Bronchial epithelial cell (primary cell): ENCODE data around the gene RSPH1. TPM values are rescaled to one million over a fixed set of nuclear protein-coding genes. Genes with fewer than 3 reads are reported as not detected.

Source experiments
- DNase-seq: peaks from one replicate; pipeline ENCODE4 v3.0.0-alpha.2; 2010; ENCODE audit warnings: low read depth
- FAIRE-seq: peaks from 2 replicates; lab custom pipeline; 2011; peaks lifted over from hg19 to GRCh38; lab: Jason Lieb, UNC
- H3K27me3 ChIP-seq: 2 replicates; pipeline ENCODE4 v1.5.1; 2011; ENCODE audit warnings: low read length; ENCODE audit not compliant: control insufficient read depth, insufficient read depth
- H3K36me3 ChIP-seq: 2 replicates; pipeline ENCODE4 v1.5.1; 2011; ENCODE audit warnings: low read length; ENCODE audit not compliant: control insufficient read depth, insufficient read depth
- H3K4me3 ChIP-seq: 2 replicates; pipeline ENCODE4 v1.5.1; 2011; ENCODE audit warnings: mild to moderate bottlenecking, low read depth, low read length, control low read depth
- total RNA-seq: library from RNA; depleted of rRNA; stranded (reverse); fragments of >200 nt; gene quantifications from 2 replicates; pipeline ENCODE4 v1.2.1, GENCODE V29; 2014
- TF ChIP-seq, protein P1 (sequence below): IDR thresholded peaks from 2 replicates; pipeline ENCODE4 v1.5.1; 2011; ENCODE audit warnings: mild to moderate bottlenecking, moderate library complexity, low read length, control low read depth, inconsistent platforms; ENCODE audit not compliant: insufficient read depth, severe bottlenecking

The RSPH1 gene
- total RNA-seq, 1 donor from 2014 or later, result under 0.01 TPM

GRCh38 chr21:42426876-42427480, 69.0 kb downstream of the RSPH1 start:
- no peak for FAIRE-seq
- no peaks in the 10 kb centered on the region for H3K36me3 ChIP-seq
- no peak for DNase-seq
- H3K4me3 ChIP-seq, result no peak overlapping the region
- peaks cover 4% of the 10 kb centered on the region for H3K27me3 ChIP-seq
- TF ChIP-seq, protein P1, sequence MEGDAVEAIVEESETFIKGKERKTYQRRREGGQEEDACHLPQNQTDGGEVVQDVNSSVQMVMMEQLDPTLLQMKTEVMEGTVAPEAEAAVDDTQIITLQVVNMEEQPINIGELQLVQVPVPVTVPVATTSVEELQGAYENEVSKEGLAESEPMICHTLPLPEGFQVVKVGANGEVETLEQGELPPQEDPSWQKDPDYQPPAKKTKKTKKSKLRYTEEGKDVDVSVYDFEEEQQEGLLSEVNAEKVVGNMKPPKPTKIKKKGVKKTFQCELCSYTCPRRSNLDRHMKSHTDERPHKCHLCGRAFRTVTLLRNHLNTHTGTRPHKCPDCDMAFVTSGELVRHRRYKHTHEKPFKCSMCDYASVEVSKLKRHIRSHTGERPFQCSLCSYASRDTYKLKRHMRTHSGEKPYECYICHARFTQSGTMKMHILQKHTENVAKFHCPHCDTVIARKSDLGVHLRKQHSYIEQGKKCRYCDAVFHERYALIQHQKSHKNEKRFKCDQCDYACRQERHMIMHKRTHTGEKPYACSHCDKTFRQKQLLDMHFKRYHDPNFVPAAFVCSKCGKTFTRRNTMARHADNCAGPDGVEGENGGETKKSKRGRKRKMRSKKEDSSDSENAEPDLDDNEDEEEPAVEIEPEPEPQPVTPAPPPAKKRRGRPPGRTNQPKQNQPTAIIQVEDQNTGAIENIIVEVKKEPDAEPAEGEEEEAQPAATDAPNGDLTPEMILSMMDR, result no peak

- TF ChIP-seq, protein P1, result no peak
- Histone ChIP-seq H3K36me3 (no peaks in the 10 kb centered on the region), H3K27me3 (peaks cover 4% of the 10 kb centered on the region), H3K4me3 (no peak overlapping the region)
- DNase-seq (no peak), FAIRE-seq (no peak)
Observed at GRCh38 chr21:42426424-42426823, 69.6 kb downstream of the RSPH1 start.

GRCh38 chr21:42425591-42425990, 70.4 kb downstream of the RSPH1 start:
- Histone ChIP-seq H3K4me3 (no peak overlapping the region), H3K36me3 (no peaks in the 10 kb centered on the region), H3K27me3 (peaks cover 4% of the 10 kb centered on the region)
- FAIRE-seq (no peak), DNase-seq (no peak)
- TF ChIP-seq, protein P1, result no peak

- H3K36me3 ChIP-seq, result no peaks in the 10 kb centered on the region
- H3K4me3 ChIP-seq, result no peak overlapping the region
- DNase-seq (no peak), FAIRE-seq (no peak)
- TF ChIP-seq, protein P1, result no peak
- H3K27me3 ChIP-seq, result peaks cover 4% of the 10 kb centered on the region
Observed at GRCh38 chr21:42424914-42425541, 71.0 kb downstream of the RSPH1 start.

GRCh38 chr21:42423685-42424084, 72.3 kb downstream of the RSPH1 start:
- Histone ChIP-seq H3K36me3 (no peaks in the 10 kb centered on the region), H3K4me3 (no peak overlapping the region), H3K27me3 (peaks cover 4% of the 10 kb centered on the region)
- FAIRE-seq (no peak), DNase-seq (no peak)
- TF ChIP-seq, protein P1, result no peak

DNA sequence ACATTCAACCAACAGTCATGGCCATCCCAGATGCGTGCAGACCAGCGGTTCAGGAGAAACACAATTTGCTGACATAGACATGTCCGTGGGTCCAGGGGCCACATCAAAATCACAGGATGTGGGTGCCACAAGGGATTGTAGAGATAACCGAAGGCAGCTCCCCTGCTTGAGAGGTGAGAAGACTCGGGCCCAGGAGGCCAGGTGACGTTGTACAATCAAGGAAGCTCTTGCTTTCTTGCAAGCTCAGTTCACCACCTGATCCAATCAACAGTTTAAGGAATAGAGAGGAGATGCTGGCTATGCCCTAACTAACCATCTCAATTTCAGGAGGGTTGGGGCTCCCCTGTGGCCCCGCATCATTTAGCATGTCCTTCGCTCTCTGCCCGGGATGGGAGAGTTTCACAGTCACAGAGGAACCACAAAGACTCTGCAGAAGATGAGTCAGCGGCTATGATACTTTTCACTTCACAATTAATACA, 72.8 kb downstream of the RSPH1 start:
- no peaks in the 10 kb centered on the region for H3K36me3 ChIP-seq
- TF ChIP-seq, protein P1, result no peak
- no peak overlapping the region for H3K4me3 ChIP-seq
- peaks cover 4% of the 10 kb centered on the region for H3K27me3 ChIP-seq
- DNase-seq, result no peak
- FAIRE-seq, result no peak
